Lower lobe of right lung (tissue), 2 donors: Measurements from ENCODE around the gene INHBB. TPM values are rescaled to one million over a fixed set of nuclear protein-coding genes. Genes with fewer than 3 reads are reported as not detected.
A peak's percentile ranks its signal among the peaks of the same experiment; 100 is the strongest.

Source experiments
- ATAC-seq, 2 donors: fragments of 200-7000 bp; cut with Tn5 transposase; one replicate each; pipeline ENCODE4 v1.9.1; 2020 to 2022; ENCODE audit warnings: mild to moderate bottlenecking in 2 of 2, moderate library complexity in 2 of 2
- DNase-seq: peaks from one replicate; pipeline ENCODE4 v3.0.0-alpha.2; 2020
- H3K27ac ChIP-seq: fragments of 200-600 bp; one replicate; pipeline ENCODE4 v1.8.0; 2022
- H3K27me3 ChIP-seq: fragments of 200-600 bp; one replicate; pipeline ENCODE4 v1.8.0; 2022; ENCODE audit warnings: low read depth
- H3K36me3 ChIP-seq: fragments of 200-600 bp; one replicate; pipeline ENCODE4 v1.8.0; 2022; ENCODE audit warnings: mild to moderate bottlenecking
- H3K4me1 ChIP-seq: fragments of 200-600 bp; one replicate; pipeline ENCODE4 v1.8.0; 2022
- H3K4me3 ChIP-seq: fragments of 200-600 bp; one replicate; pipeline ENCODE4 v1.8.0; 2022; ENCODE audit warnings: mild to moderate bottlenecking
- H3K9me3 ChIP-seq: fragments of 200-600 bp; one replicate; pipeline ENCODE4 v1.8.0; 2022
- CTCF ChIP-seq: fragments of 200-600 bp; IDR thresholded peaks from one replicate; pipeline ENCODE4 v1.8.0; 2022; ENCODE audit warnings: antibody characterized with exemption, mild to moderate bottlenecking
- intact Hi-C: fragments of 100-400 bp; cut with DNase I; formaldehyde crosslinking; loops from one replicate; pipeline ENCODE4 v1.11.0; 2022
- long read RNA-seq: library from polyadenylated mRNA; unstranded; transcript quantifications from one replicate; pipeline ENCODE4 v2.0.0, GENCODE V29; 2021
- total RNA-seq: library from RNA; stranded (reverse); fragmentation: NEBNext Ultra II Directional; extraction: Animal tissue kit (Norgen Biotek cat#: 25700); gene quantifications from one replicate; pipeline ENCODE4 v1.2.1, GENCODE V29; 2021
- donor health status: DM: no; HTN: yes; CAD: no; lungs with severe emphysema.

The INHBB gene
- 5.2 TPM for total RNA-seq
- long read RNA-seq, partial matches to known transcripts, result 0 of 7 reads
- long read RNA-seq, other reads (novel, unspliced or antisense), result 6 of 7 reads

GRCh38 chr2:120346026-120346666, at the start of gene INHBB:
Gene INHBB, plus strand, starts transcription at chr2:120346136. Its CDS starts 53 bp downstream, at chr2:120346189.
- Histone ChIP-seq H3K36me3 (peaks cover 4% of the 10 kb centered on the region), H3K4me3 (peak within 1 kb of the TSS; percentile 57), H3K4me1 (peaks cover 44% of the 10 kb centered on the region), H3K9me3 (no peaks in the 10 kb centered on the region), H3K27ac (no peak within 1 kb of the TSS), H3K27me3 (peaks cover 76% of the 10 kb centered on the region)
- ATAC-seq (peak; percentile 21 to 23), DNase-seq (no peak)
- intact Hi-C loops, result no loop called here
- no peak for TF ChIP-seq CTCF

- H3K9me3 ChIP-seq, result no peaks in the 10 kb centered on the region
- no peak overlapping the region for H3K27ac ChIP-seq
- no peaks in the 10 kb centered on the region for H3K4me1 ChIP-seq
- no peak for TF ChIP-seq CTCF
- no peaks in the 10 kb centered on the region for H3K27me3 ChIP-seq
- no peak overlapping the region for H3K4me3 ChIP-seq
- intact Hi-C loops, result no loop called here
- no peak for ATAC-seq
- no peak for DNase-seq
- peaks cover 49% of the 10 kb centered on the region for H3K36me3 ChIP-seq
Observed at GRCh38 chr2:120298173-120298835, 47.6 kb upstream of the INHBB start.

- Histone ChIP-seq H3K27ac (no peak overlapping the region), H3K36me3 (peaks cover 48% of the 10 kb centered on the region), H3K9me3 (no peaks in the 10 kb centered on the region), H3K27me3 (no peaks in the 10 kb centered on the region), H3K4me1 (no peaks in the 10 kb centered on the region), H3K4me3 (no peak overlapping the region)
- no peak for DNase-seq
- TF ChIP-seq CTCF, result no peak
- intact Hi-C loops, result no loop called here
- ATAC-seq, result no peak
Observed at GRCh38 chr2:120299004-120299403, 46.9 kb upstream of the INHBB start.

GRCh38 chr2:120299561-120299960, 46.4 kb upstream of the INHBB start:
- Histone ChIP-seq H3K27me3 (no peaks in the 10 kb centered on the region), H3K9me3 (no peaks in the 10 kb centered on the region), H3K27ac (no peak overlapping the region), H3K36me3 (peaks cover 42% of the 10 kb centered on the region), H3K4me1 (no peaks in the 10 kb centered on the region), H3K4me3 (no peak overlapping the region)
- no peak for TF ChIP-seq CTCF
- DNase-seq (no peak), ATAC-seq (no peak)
- intact Hi-C loops, result no loop called here

GRCh38 chr2:120300385-120300784, 45.6 kb upstream of the INHBB start:
- DNase-seq, result no peak
- no peak for ATAC-seq
- TF ChIP-seq CTCF, result no peak
- intact Hi-C loops, result no loop called here
- Histone ChIP-seq H3K27ac (no peak overlapping the region), H3K36me3 (peaks cover 35% of the 10 kb centered on the region), H3K4me1 (no peaks in the 10 kb centered on the region), H3K4me3 (no peak overlapping the region), H3K9me3 (no peaks in the 10 kb centered on the region), H3K27me3 (no peaks in the 10 kb centered on the region)
